ENCODE results near the gene COL4A2.

COL4A2 gene

DNA sequence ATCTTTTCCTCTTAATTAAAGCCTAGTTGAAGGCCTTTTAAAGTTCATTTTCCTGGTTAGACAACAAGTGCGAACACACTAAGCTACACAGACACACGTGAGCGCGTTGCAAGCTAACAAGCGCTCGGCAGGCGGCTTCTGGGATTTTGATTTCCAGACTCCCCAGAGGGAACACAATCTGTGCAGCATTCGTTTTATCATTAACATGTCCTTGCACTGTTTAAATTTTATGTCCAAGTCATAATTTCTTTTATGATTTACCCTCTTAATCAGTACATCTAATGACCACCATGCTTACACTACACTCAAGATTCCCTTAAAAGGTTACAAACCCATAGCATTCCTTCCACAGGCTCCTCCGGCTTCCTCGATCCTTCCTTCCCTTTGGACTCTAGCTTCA lies 16.9 kb upstream of the COL4A2 start:
- Mint-ChIP-seq H3K27ac (no peak overlapping the region), H3K4me1 (peaks cover 22% of the 10 kb centered on the region), H3K4me3 (no peak overlapping the region), H3K36me3 (ENCODE audit: low read depth) (peaks cover 37% of the 10 kb centered on the region), H3K27me3 (ENCODE audit: low read depth) (peaks cover 6% of the 10 kb centered on the region), H3K9me3 (peaks cover 3% of the 10 kb centered on the region)
- TF ChIP-seq CTCF (IDR thresholded peaks at IDR 0.05; ENCODE audit: unreplicated experiment in 3 of 3): no peak

GRCh38 chr13:110290826-110291225 lies 16.3 kb upstream of the COL4A2 start:
- Mint-ChIP-seq H3K27ac (peak overlapping the region in 1 of 3 experiments; percentile 28), H3K27me3 (ENCODE audit: low read depth) (peaks cover 6% of the 10 kb centered on the region), H3K4me1 (peaks cover 21% of the 10 kb centered on the region), H3K4me3 (no peak overlapping the region), H3K9me3 (peaks cover 3% of the 10 kb centered on the region), H3K36me3 (ENCODE audit: low read depth) (peaks cover 37% of the 10 kb centered on the region)
- TF ChIP-seq CTCF (IDR thresholded peaks at IDR 0.05; ENCODE audit: unreplicated experiment in 3 of 3): no peak

GRCh38 chr13:110291286-110291685 lies 15.8 kb upstream of the COL4A2 start:
- Mint-ChIP-seq H3K9me3 (peaks cover 3% of the 10 kb centered on the region), H3K27ac (peak overlapping the region in 1 of 3 experiments; percentile 28), H3K36me3 (ENCODE audit: low read depth) (peaks cover 37% of the 10 kb centered on the region), H3K27me3 (ENCODE audit: low read depth) (peaks cover 6% of the 10 kb centered on the region), H3K4me1 (peaks cover 21% of the 10 kb centered on the region), H3K4me3 (no peak overlapping the region)
- TF ChIP-seq CTCF (IDR thresholded peaks at IDR 0.05; ENCODE audit: unreplicated experiment in 3 of 3): no peak

GRCh38 chr13:110293037-110293436 lies 14.0 kb upstream of the COL4A2 start:
- Mint-ChIP-seq H3K4me3 (no peak overlapping the region), H3K9me3 (peaks cover 3% of the 10 kb centered on the region), H3K4me1 (peaks cover 21% of the 10 kb centered on the region), H3K27ac (no peak overlapping the region), H3K36me3 (ENCODE audit: low read depth) (peaks cover 29% of the 10 kb centered on the region), H3K27me3 (ENCODE audit: low read depth) (no peaks in the 10 kb centered on the region)
- TF ChIP-seq CTCF (IDR thresholded peaks at IDR 0.05; ENCODE audit: unreplicated experiment in 3 of 3): no peak

DNA sequence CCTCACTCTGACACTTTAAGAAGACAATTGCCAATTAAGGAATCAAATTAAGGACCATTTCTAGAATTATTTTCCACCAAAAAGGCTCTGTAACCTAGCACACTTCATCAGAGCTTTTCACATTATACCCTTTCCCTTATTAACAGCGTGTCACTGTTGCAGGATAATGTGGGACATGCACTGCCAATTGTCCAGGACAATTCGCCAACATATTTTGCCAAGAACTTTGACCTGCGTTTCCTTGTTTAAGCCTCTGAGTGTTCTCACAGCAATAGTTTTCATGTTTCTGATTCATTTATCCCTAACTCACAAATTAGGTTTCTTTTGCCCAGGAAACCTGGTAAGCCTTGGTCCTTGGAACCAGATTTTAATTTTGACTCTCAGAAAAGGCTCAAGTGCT lies 13.4 kb upstream of the COL4A2 start:
- no peak for TF ChIP-seq CTCF (IDR thresholded peaks at IDR 0.05; ENCODE audit: unreplicated experiment in 3 of 3)
- H3K27ac Mint-ChIP-seq: no peak overlapping the region
- no peak overlapping the region for H3K4me3 Mint-ChIP-seq
- peaks cover 3% of the 10 kb centered on the region for H3K9me3 Mint-ChIP-seq
- H3K4me1 Mint-ChIP-seq: peaks cover 27% of the 10 kb centered on the region
- H3K36me3 Mint-ChIP-seq (ENCODE audit: low read depth): peaks cover 29% of the 10 kb centered on the region
- H3K27me3 Mint-ChIP-seq (ENCODE audit: low read depth): no peaks in the 10 kb centered on the region

- peaks cover 31% of the 10 kb centered on the region for H3K4me1 Mint-ChIP-seq
- peaks cover 3% of the 10 kb centered on the region for H3K9me3 Mint-ChIP-seq
- no peak overlapping the region for H3K27ac Mint-ChIP-seq
- H3K4me3 Mint-ChIP-seq: no peak overlapping the region
- no peak for TF ChIP-seq CTCF (IDR thresholded peaks at IDR 0.05; ENCODE audit: unreplicated experiment in 3 of 3)
- H3K27me3 Mint-ChIP-seq (ENCODE audit: low read depth): no peaks in the 10 kb centered on the region
- peaks cover 29% of the 10 kb centered on the region for H3K36me3 Mint-ChIP-seq (ENCODE audit: low read depth)
Observed at GRCh38 chr13:110294146-110294545, 12.9 kb upstream of the COL4A2 start.
